Activated B cell treated with CpG ODN at 0.5 μM for 24 hours (primary cell): Measurements from ENCODE around the gene ABCG1. TPM values are rescaled to one million over a fixed set of nuclear protein-coding genes. Genes with fewer than 3 reads are reported as not detected.

Source experiments
- ATAC-seq: fragments of 200-7000 bp; cut with Tn5 transposase; one replicate; pipeline ENCODE4 v1.10.0; 2021; ENCODE audit warnings: low read depth, mild to moderate bottlenecking, moderate library complexity
- CTCF ChIA-PET: fragments of 350-600 bp; sonication (Branson Sonifier 250); formaldehyde crosslinking; loops from one replicate; lab custom pipeline; 2021; ENCODE audit warnings: antibody characterized with exemption; lab: Charles Lee
- POLR2A ChIA-PET: fragments of 350-600 bp; sonication (Branson Sonifier 250); formaldehyde crosslinking; loops from one replicate; lab custom pipeline; 2021; ENCODE audit warnings: antibody characterized with exemption; lab: Charles Lee
- DNase-seq: peaks from one replicate; pipeline ENCODE4 v3.0.0; 2022
- H3K27ac Mint-ChIP-seq: one replicate; pipeline ENCODE4 v1.8.0; 2020; ENCODE audit warnings: mixed read lengths
- H3K27me3 Mint-ChIP-seq: one replicate; pipeline ENCODE4 v1.8.0; 2021; ENCODE audit warnings: mixed read lengths
- H3K36me3 Mint-ChIP-seq: one replicate; pipeline ENCODE4 v1.8.0; 2021; ENCODE audit warnings: low read depth, mixed read lengths
- H3K4me1 Mint-ChIP-seq: one replicate; pipeline ENCODE4 v1.8.0; 2021; ENCODE audit warnings: mixed read lengths
- H3K4me3 Mint-ChIP-seq: one replicate; pipeline ENCODE4 v1.8.0; 2020; ENCODE audit warnings: mild to moderate bottlenecking, mixed read lengths
- H3K9me3 Mint-ChIP-seq: one replicate; pipeline ENCODE4 v1.8.0; 2020; ENCODE audit warnings: mixed read lengths
- CTCF ChIP-seq: fragments of 200-600 bp; IDR thresholded peaks from one replicate; pipeline ENCODE4 v1.8.0; 2022; ENCODE audit warnings: antibody characterized with exemption, mild to moderate bottlenecking
- intact Hi-C: fragments of 100-400 bp; cut with micrococcal nuclease; formaldehyde crosslinking; loops from one replicate; pipeline ENCODE4 v1.15.1; 2024
- total RNA-seq: library from RNA; stranded (reverse); gene quantifications from 2 replicates; pipeline ENCODE4 v1.2.3, GENCODE V29; 2022

The ABCG1 gene
- total RNA-seq, 1 donor from 2014 or later: 3.4 TPM

GRCh38 chr21:42191696-42192595 lies 27.0 kb upstream of the ABCG1 start:
- POLR2A ChIA-PET: interaction anchor here (1.0 kb wide), 1 partner anchor 9 kb away, joined by 9 read pairs; no protein-coding TSS in a partner anchor
- DNase-seq (no peak), ATAC-seq (no peak)
- Mint-ChIP-seq H3K4me1 (peaks cover 38% of the 10 kb centered on the region), H3K9me3 (no peaks in the 10 kb centered on the region), H3K27me3 (no peaks in the 10 kb centered on the region), H3K36me3 (no peaks in the 10 kb centered on the region), H3K4me3 (no peak overlapping the region), H3K27ac (no peak overlapping the region)
- intact Hi-C loops: no loop called here
- no peak for TF ChIP-seq CTCF
- CTCF ChIA-PET: no interaction called here

DNA sequence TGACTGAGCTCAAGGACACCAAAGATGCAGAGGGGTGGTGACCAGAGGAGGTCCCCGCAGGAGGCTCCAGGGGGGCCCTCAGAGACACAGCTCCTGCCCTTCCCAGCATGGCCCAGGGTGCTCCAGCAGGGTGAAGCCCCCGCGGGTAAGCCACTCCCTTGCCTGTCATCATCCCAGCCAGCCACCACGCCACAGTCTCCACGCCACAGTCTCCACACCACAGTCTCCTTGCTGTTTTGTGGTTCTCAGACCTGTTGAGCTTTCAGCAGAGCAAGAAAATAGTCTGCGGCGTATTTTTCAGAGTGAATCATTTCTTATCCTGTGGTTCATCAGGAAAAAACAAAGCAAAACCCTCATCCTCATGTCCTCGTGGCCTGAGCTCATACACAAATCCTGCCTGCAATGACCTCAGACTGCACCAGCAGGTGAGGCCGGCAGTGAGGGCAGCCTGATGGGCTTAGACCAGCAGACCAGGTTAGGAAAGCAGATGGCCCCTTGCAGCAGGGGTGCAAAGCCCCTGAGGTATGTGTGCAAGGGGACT lies 25.7 kb upstream of the ABCG1 start:
- DNase-seq: no peak
- no peak for ATAC-seq
- ChIA-PET CTCF (no interaction called here), POLR2A (no interaction called here)
- Mint-ChIP-seq H3K27ac (no peak overlapping the region), H3K9me3 (no peaks in the 10 kb centered on the region), H3K4me3 (no peak overlapping the region), H3K36me3 (no peaks in the 10 kb centered on the region), H3K4me1 (peaks cover 30% of the 10 kb centered on the region), H3K27me3 (no peaks in the 10 kb centered on the region)
- intact Hi-C loops: no loop called here
- TF ChIP-seq CTCF: no peak

- POLR2A ChIA-PET: no interaction called here
- TF ChIP-seq CTCF: no peak
- Mint-ChIP-seq H3K9me3 (no peaks in the 10 kb centered on the region), H3K27me3 (no peaks in the 10 kb centered on the region), H3K36me3 (no peaks in the 10 kb centered on the region), H3K4me1 (peaks cover 30% of the 10 kb centered on the region), H3K27ac (no peak overlapping the region), H3K4me3 (no peak overlapping the region)
- CTCF ChIA-PET: no interaction called here
- intact Hi-C loops: no loop called here
- no peak for ATAC-seq
- DNase-seq: no peak
Observed at GRCh38 chr21:42193721-42194120, 25.2 kb upstream of the ABCG1 start.

GRCh38 chr21:42194863-42195262 lies 24.1 kb upstream of the ABCG1 start:
- no peaks in the 10 kb centered on the region for H3K9me3 Mint-ChIP-seq
- CTCF ChIA-PET: no interaction called here
- H3K27me3 Mint-ChIP-seq: no peaks in the 10 kb centered on the region
- H3K27ac Mint-ChIP-seq: no peak overlapping the region
- intact Hi-C loops: no loop called here
- H3K4me1 Mint-ChIP-seq: peaks cover 31% of the 10 kb centered on the region
- DNase-seq: no peak
- POLR2A ChIA-PET: no interaction called here
- ATAC-seq: no peak
- H3K36me3 Mint-ChIP-seq: no peaks in the 10 kb centered on the region
- H3K4me3 Mint-ChIP-seq: no peak overlapping the region
- TF ChIP-seq CTCF: no peak

GRCh38 chr21:42195378-42196031 lies 23.4 kb upstream of the ABCG1 start:
- Mint-ChIP-seq H3K9me3 (no peaks in the 10 kb centered on the region), H3K4me3 (no peak overlapping the region), H3K36me3 (no peaks in the 10 kb centered on the region), H3K27me3 (no peaks in the 10 kb centered on the region), H3K27ac (no peak overlapping the region), H3K4me1 (peaks cover 32% of the 10 kb centered on the region)
- CTCF ChIA-PET: no interaction called here
- ATAC-seq (no peak), DNase-seq (no peak)
- intact Hi-C loops: no loop called here
- no peak for TF ChIP-seq CTCF
- POLR2A ChIA-PET: no interaction called here
